KOPT-K1 (cell line): ENCODE data around the gene SULT4A1.
"Not testable (repeated sequence)": the region's sequence is repeated elsewhere in the genome, so short reads cannot be mapped to it uniquely, and the experiment has no call there.

Experiments
- H3K27ac ChIP-seq: fragments of 200-600 bp; sonication (generic); 2 replicates; pipeline ENCODE4 v1.5.1; 2016; ENCODE audit warnings: antibody characterized with exemption, mild to moderate bottlenecking, low read depth, low read length; ENCODE audit not compliant: poor library complexity, severe bottlenecking
- H3K36me3 ChIP-seq: fragments of 200-600 bp; sonication (generic); 2 replicates; pipeline ENCODE4 v1.5.1; 2017; ENCODE audit warnings: antibody characterized with exemption, mild to moderate bottlenecking, low read length, moderate library complexity; ENCODE audit not compliant: insufficient read depth
- H3K9me3 ChIP-seq: fragments of 200-600 bp; sonication (generic); 2 replicates; pipeline ENCODE4 v1.5.1; 2017; ENCODE audit warnings: antibody characterized with exemption, low read length, mild to moderate bottlenecking; ENCODE audit not compliant: insufficient read depth, poor library complexity, severe bottlenecking

Gene SULT4A1

GRCh38 chr22:43881091-43882061, 19.1 kb upstream of the SULT4A1 start:
- no peaks in the 10 kb centered on the region for H3K9me3 ChIP-seq
- no peaks in the 10 kb centered on the region for H3K36me3 ChIP-seq
- H3K27ac ChIP-seq: no peak overlapping the region

DNA sequence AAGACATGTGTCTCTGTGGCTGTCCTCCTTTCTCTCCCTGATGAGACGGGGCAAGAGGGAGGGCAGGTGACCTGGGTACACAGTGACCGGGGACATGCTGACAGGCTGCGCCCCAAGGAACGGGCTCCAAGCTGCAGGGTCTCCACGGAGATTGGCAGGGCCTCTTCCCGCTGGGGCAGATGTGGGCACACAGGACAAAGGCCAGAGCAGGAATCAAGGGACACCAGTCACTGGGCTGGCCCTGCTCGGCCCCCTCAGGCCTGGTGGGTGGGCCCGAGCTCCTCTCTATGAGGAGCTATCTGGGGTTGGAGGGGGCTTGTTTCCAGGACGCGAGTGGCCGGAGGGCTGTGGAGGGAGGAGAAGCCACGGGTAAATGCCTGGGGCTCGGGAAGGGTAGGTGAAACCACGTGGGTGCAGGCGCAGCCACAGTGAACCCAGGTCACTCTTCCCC, 18.3 kb upstream of the SULT4A1 start:
- no peaks in the 10 kb centered on the region for H3K9me3 ChIP-seq
- no peak overlapping the region for H3K27ac ChIP-seq
- no peaks in the 10 kb centered on the region for H3K36me3 ChIP-seq

- Histone ChIP-seq H3K36me3 (no peaks in the 10 kb centered on the region), H3K9me3 (no peaks in the 10 kb centered on the region), H3K27ac (no peak overlapping the region)
Measured at GRCh38 chr22:43879901-43880540, 17.7 kb upstream of the SULT4A1 start.

DNA sequence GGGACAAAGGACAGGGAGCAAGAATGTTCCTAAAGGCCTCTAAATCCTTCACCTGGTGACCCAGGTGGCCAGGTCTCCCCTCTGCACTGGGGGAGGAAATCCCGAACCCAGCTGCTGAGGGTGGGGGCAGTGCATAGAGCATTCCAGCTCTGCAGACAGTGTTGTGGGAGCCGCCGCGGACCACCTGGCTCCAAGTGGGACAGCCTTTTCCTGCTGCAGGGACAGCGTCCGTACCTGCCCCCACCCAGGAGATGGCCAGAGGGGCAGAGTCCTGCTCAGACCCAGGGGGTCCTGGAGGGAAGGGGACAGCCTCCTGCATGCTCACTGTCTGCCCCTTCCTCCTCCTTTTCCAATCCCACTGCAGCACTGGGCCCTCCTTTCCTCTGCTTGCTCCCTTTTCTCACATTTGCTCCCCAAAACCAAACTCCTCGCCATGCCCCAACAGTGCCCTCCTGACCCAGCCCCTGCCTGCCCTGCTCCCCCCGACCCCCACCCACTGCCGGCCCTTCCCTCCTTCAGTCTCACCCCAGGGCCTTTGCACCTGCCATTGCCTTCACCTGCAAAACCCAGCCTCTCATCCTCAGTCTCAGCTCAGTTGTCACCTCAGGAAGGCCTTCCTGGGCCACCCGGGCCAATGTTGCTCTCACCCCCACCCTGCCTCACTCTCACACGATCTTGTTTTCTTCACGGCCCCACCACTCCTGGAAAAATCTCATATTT, 16.7 kb upstream of the SULT4A1 start:
- H3K9me3 ChIP-seq: no peaks in the 10 kb centered on the region
- no peak overlapping the region for H3K27ac ChIP-seq
- no peaks in the 10 kb centered on the region for H3K36me3 ChIP-seq

- H3K9me3 ChIP-seq: no peaks in the 10 kb centered on the region
- no peak overlapping the region for H3K27ac ChIP-seq
- no peaks in the 10 kb centered on the region for H3K36me3 ChIP-seq
Measured at GRCh38 chr22:43878079-43878795, 15.9 kb upstream of the SULT4A1 start.

DNA sequence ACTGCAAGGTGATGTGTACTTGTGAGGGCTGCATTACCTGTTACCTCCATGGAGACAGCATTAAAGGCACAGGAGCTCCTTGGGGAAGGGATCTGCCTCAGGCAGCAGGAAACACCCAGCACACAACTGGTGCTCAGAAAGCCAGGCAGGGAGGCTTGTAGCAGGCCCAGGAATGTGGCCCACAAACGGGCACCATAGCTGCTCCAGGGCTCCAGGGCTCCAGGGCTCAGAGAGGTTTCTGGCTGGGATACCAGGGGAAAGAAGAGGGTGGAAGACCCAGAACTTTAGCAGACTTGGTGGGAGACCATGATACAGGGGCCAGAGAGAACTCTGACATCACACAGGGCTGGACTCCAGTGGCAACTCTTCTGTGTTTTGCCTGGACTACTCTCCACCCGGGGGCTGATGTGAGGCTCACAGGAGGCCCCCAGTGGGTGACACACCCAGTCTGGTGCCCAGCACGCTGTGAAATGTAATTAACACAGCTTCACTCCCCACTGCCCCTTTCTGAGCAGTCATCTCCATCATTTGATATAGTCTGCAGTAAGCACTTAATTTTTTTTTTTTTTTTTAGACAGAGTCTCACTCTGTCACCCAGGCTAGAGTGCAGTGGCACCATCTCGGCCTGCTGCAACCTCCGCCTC, 14.7 kb upstream of the SULT4A1 start:
- no peaks in the 10 kb centered on the region for H3K36me3 ChIP-seq

DNA sequence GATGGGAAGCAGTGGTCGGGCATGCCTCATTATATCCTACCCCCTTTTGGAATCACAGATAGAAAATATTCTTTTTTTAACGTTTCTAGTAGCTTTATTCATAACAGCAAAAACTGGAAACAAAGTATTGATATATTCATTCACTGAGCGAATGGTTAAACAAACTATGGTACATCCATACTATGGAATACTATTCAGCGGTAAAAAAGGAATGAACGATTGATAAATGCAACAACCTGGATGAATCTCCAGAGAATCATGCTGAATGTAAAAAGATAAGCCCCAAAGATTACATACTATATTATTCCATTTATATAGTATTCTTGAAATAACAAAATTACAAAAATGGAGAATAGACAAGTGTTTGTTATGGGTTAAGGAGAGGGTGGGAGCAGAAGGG, 7.5 kb upstream of the SULT4A1 start:
- Histone ChIP-seq H3K36me3 (no peaks in the 10 kb centered on the region), H3K27ac (no peak overlapping the region), H3K9me3 (no peaks in the 10 kb centered on the region)

More for the DNA sequence above, 14.7 kb upstream of the SULT4A1 start:
- no peak overlapping the region for H3K27ac ChIP-seq
- H3K9me3 ChIP-seq: no peaks in the 10 kb centered on the region

DNA sequence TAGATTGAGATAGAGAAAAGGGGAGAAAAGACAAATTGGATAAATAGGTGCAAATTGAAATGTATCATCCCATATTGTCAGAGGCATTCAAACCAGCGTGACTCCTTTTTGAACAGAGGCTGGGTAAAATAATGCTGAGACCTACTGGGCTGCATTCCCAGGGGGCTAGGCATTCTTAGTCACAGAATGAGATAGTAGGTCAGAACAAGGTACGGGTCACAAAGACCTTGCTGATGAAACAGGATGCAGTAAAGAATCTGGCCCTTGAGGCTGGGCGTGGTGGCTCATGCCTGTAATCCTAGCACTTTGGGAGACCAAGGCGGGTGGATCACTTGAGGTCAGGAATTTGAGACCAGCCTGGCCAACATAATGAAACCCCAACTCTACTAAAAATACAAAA, 6.7 kb upstream of the SULT4A1 start:
- H3K27ac ChIP-seq, H3K36me3 ChIP-seq, H3K9me3 ChIP-seq: not testable (repeated sequence)

DNA sequence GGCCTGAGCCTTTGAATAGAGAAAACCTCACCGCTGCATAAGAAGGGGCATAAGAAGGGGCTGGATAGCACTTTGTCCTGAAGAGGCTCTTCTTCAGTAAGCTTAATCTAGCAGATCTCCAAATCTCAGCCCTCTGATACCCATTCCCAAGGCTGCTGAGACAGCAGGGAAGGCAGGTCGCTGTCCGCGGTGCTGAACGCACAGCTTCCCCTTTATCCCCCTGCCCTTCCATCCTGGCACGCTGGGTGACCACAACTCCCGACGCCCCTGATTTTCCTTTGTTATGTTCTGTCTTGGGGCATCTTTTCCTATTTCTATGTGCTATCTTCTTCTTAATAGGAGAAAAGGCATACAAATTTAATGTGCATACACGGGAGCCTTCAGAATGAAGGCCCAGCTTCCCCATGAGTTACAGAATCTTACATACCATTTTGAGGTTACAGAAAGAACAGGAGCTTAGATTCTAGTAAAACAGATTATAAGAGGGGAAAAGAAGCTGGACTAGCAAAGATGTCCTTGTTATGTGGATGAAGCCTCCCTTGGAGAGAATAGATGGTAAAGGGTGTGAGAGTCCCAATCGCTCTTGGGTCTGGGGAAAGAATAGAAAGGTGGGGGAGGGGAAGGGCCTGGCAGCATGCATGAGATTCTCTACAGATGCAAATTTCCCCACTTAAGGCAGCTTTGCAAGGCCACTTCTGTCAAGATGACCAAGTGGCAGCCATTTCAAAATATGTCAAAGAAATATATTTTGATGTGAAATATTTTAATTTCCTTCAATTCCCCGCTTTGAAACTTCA, 5.7 kb upstream of the SULT4A1 start:
- H3K9me3 ChIP-seq: no peaks in the 10 kb centered on the region
- no peaks in the 10 kb centered on the region for H3K36me3 ChIP-seq
- H3K27ac ChIP-seq: no peak overlapping the region

DNA sequence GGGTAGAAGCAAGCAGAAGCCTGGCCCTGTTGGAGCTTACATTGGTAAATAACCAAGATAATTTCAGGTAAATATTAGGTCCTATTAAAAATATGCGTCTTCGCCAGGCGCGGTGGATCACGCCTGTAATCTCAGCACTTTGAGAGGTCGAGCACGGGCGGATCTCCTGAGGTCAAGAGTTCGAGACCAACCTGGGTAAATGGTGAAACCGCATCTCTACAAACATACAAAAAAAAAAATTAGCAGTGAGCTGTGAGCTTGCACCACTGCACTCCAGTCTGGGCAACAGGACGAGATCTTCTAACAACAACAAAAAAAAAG, 529 bp upstream of the SULT4A1 start:
- no peaks in the 10 kb centered on the region for H3K36me3 ChIP-seq
- H3K27ac ChIP-seq: no peak overlapping the region
- H3K9me3 ChIP-seq: no peaks in the 10 kb centered on the region

DNA sequence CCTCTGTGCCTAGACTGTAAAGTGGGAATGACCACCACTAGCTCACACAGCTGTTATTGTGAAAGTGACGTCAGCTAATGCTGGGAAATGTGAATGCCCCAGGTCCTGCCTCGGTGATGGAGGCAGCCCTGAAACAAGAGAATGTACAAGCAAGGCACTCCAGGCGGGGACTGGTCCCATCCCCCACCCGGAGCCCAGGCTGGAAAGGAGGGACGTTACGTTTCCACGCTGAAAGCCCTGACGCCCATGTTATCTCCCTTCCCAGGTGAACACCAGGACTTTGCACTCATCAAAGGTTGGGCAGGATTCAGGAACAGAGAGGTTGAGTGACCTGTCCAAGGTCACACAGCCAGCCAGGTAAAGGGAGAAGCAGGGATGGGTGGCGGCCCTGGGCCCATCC, 784 bp downstream of the SULT4A1 start:
- Histone ChIP-seq H3K9me3 (peaks cover 7% of the 10 kb centered on the region), H3K27ac (no peak overlapping the region), H3K36me3 (no peaks in the 10 kb centered on the region)

GRCh38 chr22:43860831-43861230, 1.5 kb downstream of the SULT4A1 start:
- Histone ChIP-seq H3K27ac (no peak overlapping the region), H3K36me3 (no peaks in the 10 kb centered on the region), H3K9me3 (peaks cover 10% of the 10 kb centered on the region)

DNA sequence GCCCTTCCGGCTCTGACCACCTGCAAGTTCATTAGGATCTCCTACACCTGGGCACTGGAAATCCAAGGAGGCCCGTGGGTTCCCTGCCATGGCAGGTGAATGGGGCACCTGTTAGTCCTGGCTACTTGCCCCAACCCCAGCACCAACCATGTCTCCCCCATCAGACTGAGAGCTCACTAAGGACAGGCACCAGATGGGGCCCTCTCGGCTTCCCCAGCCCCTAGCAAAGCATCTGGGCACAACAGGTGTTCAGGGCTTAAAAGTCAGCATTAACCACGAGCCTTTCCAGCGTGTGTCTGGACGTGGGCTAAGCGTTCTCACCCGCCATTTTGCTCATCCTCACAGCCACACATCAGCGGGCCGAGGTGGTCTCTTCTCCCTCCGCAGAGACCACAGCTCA, 2.2 kb downstream of the SULT4A1 start:
- Histone ChIP-seq H3K36me3 (no peaks in the 10 kb centered on the region), H3K9me3 (peaks cover 10% of the 10 kb centered on the region), H3K27ac (no peak overlapping the region)

GRCh38 chr22:43859621-43860020, 2.7 kb downstream of the SULT4A1 start:
- Histone ChIP-seq H3K27ac (no peak overlapping the region), H3K36me3 (no peaks in the 10 kb centered on the region), H3K9me3 (peaks cover 10% of the 10 kb centered on the region)
